ENCODE results near the gene TXNRD1.

The TXNRD1 gene

GRCh38 chr12:104303538-104304151 lies 88.1 kb downstream of the TXNRD1 start, which contains the start of gene EID3:
Gene EID3 (plus strand): TSS chr12:104303739. CDS start chr12:104303935, 196 bp downstream.
- TF ChIP-seq CTCF (conservative IDR thresholded peaks at IDR 0.05; ENCODE audit: low read depth, low read length), result no peak
- peak; percentile 82 for DNase-seq (ENCODE audit: low read depth)
- H3K4me3 ChIP-seq (ENCODE audit: low read depth, low read length), result peak within 1 kb of the TSS; percentile 53

GRCh38 chr12:104304261-104305009 lies 88.9 kb downstream of the TXNRD1 start:
- H3K4me3 ChIP-seq (ENCODE audit: low read depth, low read length), result peak overlapping the region; percentile 53
- DNase-seq (ENCODE audit: low read depth), result no peak
- TF ChIP-seq CTCF (conservative IDR thresholded peaks at IDR 0.05; ENCODE audit: low read depth, low read length), result no peak

GRCh38 chr12:104305349-104305748 lies 89.8 kb downstream of the TXNRD1 start:
- DNase-seq (ENCODE audit: low read depth), result no peak
- no peak for TF ChIP-seq CTCF (conservative IDR thresholded peaks at IDR 0.05; ENCODE audit: low read depth, low read length)
- H3K4me3 ChIP-seq (ENCODE audit: low read depth, low read length), result no peak overlapping the region

- no peak for DNase-seq (ENCODE audit: low read depth)
- no peak overlapping the region for H3K4me3 ChIP-seq (ENCODE audit: low read depth, low read length)
- no peak for TF ChIP-seq CTCF (conservative IDR thresholded peaks at IDR 0.05; ENCODE audit: low read depth, low read length)
Observed at GRCh38 chr12:104306376-104306775, 90.8 kb downstream of the TXNRD1 start.

GRCh38 chr12:104306943-104307654 lies 91.5 kb downstream of the TXNRD1 start:
- DNase-seq (ENCODE audit: low read depth), result peak; percentile 47
- no peak overlapping the region for H3K4me3 ChIP-seq (ENCODE audit: low read depth, low read length)
- TF ChIP-seq CTCF (conservative IDR thresholded peaks at IDR 0.05; ENCODE audit: low read depth, low read length), result no peak

GRCh38 chr12:104307655-104308000 lies 92.0 kb downstream of the TXNRD1 start:
- TF ChIP-seq CTCF (conservative IDR thresholded peaks at IDR 0.05; ENCODE audit: low read depth, low read length), result no peak
- DNase-seq (ENCODE audit: low read depth), result no peak
- no peak overlapping the region for H3K4me3 ChIP-seq (ENCODE audit: low read depth, low read length)

Measured in choroid plexus epithelial cell (primary cell).